Central memory CD8-positive, alpha-beta T cell (primary cell): ENCODE measurements around the gene BCLAF1.
A peak's percentile ranks its signal among the peaks of the same experiment; 100 is the strongest.

Source experiments
- ATAC-seq: fragments of 150-1000 bp; cut with Tn5 transposase; replicated peaks from 2 replicates; pipeline ENCODE4 v1.10.0; 2022; ENCODE audit warnings: mild to moderate bottlenecking, moderate FRiP score, moderate number of reproducible peaks; ENCODE audit not compliant: poor library complexity, severe bottlenecking; ENCODE audit errors: extremely low read depth
- DNase-seq, 2 donors: peaks; one replicate each; pipeline ENCODE4 v3.0.0; 2021; ENCODE audit warnings: low spot score in 2 of 2
- H3K27ac Mint-ChIP-seq: one replicate; pipeline ENCODE4 v1.8.0; 2022; ENCODE audit warnings: low read depth, mild to moderate bottlenecking, moderate library complexity, mixed read lengths
- H3K27me3 Mint-ChIP-seq: one replicate; pipeline ENCODE4 v1.8.0; 2022; ENCODE audit warnings: mixed read lengths
- H3K36me3 Mint-ChIP-seq: one replicate; pipeline ENCODE4 v1.8.0; 2022; ENCODE audit warnings: mild to moderate bottlenecking, moderate library complexity, mixed read lengths; ENCODE audit not compliant: insufficient read depth
- H3K4me1 Mint-ChIP-seq: one replicate; pipeline ENCODE4 v1.8.0; 2022; ENCODE audit warnings: mixed read lengths
- H3K4me3 Mint-ChIP-seq: one replicate; pipeline ENCODE4 v1.8.0; 2022; ENCODE audit warnings: mild to moderate bottlenecking, moderate library complexity, mixed read lengths
- H3K9me3 Mint-ChIP-seq: one replicate; pipeline ENCODE4 v1.8.0; 2022; ENCODE audit warnings: mixed read lengths

Gene BCLAF1, protein sequence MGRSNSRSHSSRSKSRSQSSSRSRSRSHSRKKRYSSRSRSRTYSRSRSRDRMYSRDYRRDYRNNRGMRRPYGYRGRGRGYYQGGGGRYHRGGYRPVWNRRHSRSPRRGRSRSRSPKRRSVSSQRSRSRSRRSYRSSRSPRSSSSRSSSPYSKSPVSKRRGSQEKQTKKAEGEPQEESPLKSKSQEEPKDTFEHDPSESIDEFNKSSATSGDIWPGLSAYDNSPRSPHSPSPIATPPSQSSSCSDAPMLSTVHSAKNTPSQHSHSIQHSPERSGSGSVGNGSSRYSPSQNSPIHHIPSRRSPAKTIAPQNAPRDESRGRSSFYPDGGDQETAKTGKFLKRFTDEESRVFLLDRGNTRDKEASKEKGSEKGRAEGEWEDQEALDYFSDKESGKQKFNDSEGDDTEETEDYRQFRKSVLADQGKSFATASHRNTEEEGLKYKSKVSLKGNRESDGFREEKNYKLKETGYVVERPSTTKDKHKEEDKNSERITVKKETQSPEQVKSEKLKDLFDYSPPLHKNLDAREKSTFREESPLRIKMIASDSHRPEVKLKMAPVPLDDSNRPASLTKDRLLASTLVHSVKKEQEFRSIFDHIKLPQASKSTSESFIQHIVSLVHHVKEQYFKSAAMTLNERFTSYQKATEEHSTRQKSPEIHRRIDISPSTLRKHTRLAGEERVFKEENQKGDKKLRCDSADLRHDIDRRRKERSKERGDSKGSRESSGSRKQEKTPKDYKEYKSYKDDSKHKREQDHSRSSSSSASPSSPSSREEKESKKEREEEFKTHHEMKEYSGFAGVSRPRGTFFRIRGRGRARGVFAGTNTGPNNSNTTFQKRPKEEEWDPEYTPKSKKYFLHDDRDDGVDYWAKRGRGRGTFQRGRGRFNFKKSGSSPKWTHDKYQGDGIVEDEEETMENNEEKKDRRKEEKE

DNA sequence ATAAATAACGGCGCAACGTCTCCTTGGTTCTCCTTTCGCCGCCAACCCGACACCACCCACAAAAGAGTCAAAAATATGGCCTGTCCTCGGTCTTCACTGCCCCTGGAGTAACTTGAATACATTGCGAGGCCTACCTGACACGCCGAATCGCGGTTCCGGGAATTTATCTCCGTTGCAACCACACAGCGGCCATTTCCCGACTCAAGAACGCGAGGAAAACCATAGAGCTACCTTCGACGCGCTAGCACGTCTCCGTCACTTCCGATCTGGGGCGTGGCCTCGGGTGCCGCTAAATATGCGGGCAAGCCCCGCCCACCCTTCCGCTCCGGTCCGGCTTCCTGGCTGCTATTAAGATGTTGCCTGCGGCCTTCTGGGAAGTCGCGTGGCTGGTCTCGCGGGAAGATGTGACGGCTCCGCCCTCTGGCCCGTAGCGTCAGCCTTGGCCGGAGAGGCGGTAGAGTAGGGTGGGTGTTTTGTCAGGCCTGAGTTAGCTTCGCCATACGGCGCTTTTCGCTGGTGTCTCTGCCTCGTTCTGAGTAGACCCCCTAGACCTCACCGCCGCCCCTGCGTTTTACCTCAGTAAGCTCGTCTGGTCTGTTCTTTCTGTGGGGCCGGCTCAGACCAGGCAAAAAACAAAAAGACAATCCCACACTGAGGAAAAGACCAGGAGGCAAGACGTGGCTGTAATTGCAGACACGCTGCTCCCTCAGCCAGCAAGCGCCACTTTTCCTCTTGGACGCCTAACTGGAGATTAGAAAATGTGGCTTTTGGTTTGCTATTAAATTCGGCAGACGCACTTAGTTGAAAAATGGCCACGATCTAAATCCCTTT lies at the start of gene BCLAF1:
Gene BCLAF1, minus strand, starts transcription at position 268 of the 831 bp plus-strand sequence. CDS start 9,980 bp downstream, outside the sequence.
- Mint-ChIP-seq H3K36me3 (peaks cover 50% of the 10 kb centered on the region), H3K9me3 (no peaks in the 10 kb centered on the region), H3K27ac (peak within 1 kb of the TSS; percentile 100)

DNA sequence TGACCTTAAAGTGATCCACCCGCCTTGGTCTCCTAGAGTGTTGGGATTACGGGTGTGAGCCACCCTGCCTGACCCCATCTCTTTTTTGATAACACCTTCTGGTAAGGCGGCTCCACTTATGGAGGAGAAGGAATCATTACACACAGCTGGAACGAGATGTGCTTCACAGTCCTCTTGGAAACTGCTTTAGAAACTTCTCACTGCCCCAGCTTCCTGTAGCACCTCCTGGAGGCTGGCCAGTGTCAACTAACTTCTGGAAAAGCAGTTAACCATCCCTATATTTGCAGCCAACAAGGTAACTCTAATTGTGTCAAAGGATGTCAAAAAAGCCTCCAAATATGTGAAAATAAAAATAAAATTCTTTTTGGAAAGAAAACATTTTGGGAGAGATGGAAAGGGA lies 48.8 kb upstream of the BCLAF1 start:
- H3K9me3 Mint-ChIP-seq, result no peaks in the 10 kb centered on the region
- DNase-seq, result no peak
- H3K27ac Mint-ChIP-seq, result no peak overlapping the region
- H3K36me3 Mint-ChIP-seq, result no peaks in the 10 kb centered on the region
- H3K4me3 Mint-ChIP-seq, result no peak overlapping the region
- ATAC-seq, result no peak
- no peaks in the 10 kb centered on the region for H3K4me1 Mint-ChIP-seq
- H3K27me3 Mint-ChIP-seq, result no peaks in the 10 kb centered on the region

More for the DNA sequence above, at the start of gene BCLAF1:
- ATAC-seq (peak; percentile 74), DNase-seq (peak; percentile 98 to 99)
- no peaks in the 10 kb centered on the region for H3K27me3 Mint-ChIP-seq
- H3K4me1 Mint-ChIP-seq, result peaks cover 57% of the 10 kb centered on the region
- peak within 1 kb of the TSS; percentile 94 for H3K4me3 Mint-ChIP-seq

DNA sequence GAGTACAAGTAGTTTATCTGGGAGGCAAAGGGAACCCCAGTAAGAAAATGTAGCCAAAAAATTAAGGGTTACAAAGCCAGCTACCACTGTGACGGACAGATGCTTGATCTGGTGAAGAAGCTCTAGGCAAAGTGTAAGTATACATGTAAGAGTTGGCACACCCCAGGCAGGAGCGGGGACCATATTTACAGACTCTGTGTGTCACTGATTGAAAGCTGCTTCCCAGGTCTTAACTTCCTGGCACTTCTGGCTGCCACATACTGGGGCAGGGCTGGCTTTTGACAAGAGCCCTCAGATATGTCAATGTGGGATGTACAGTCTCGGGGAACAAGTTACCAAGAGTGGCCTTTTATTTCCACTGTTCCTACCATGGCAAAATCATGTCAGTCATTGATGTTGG lies 48.0 kb upstream of the BCLAF1 start:
- no peaks in the 10 kb centered on the region for H3K4me1 Mint-ChIP-seq
- no peak for ATAC-seq
- H3K27me3 Mint-ChIP-seq, result no peaks in the 10 kb centered on the region
- no peak for DNase-seq
- H3K9me3 Mint-ChIP-seq, result no peaks in the 10 kb centered on the region
- H3K36me3 Mint-ChIP-seq, result no peaks in the 10 kb centered on the region
- no peak overlapping the region for H3K27ac Mint-ChIP-seq
- no peak overlapping the region for H3K4me3 Mint-ChIP-seq

DNA sequence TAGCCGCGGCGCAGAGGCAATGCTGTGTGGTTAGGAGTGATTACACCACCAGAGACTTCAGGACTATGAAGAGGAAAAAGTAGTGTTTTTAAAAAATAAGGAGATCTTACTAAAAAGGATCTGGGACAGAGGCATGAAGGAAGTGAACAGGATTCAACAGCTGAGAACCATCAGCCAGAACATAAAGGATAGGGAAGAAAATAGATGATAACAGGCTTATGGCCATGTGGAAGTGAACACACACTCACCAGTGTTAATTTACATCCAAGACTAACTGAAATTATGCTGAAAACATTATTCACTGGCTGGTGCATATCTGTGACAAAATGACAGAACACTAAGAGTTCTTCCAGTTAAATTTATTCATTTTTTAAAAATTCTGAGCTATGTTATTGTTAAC lies 47.5 kb upstream of the BCLAF1 start:
- ATAC-seq (no peak), DNase-seq (no peak)
- Mint-ChIP-seq H3K9me3 (no peaks in the 10 kb centered on the region), H3K27ac (no peak overlapping the region), H3K36me3 (no peaks in the 10 kb centered on the region), H3K4me1 (no peaks in the 10 kb centered on the region), H3K27me3 (no peaks in the 10 kb centered on the region), H3K4me3 (no peak overlapping the region)

DNA sequence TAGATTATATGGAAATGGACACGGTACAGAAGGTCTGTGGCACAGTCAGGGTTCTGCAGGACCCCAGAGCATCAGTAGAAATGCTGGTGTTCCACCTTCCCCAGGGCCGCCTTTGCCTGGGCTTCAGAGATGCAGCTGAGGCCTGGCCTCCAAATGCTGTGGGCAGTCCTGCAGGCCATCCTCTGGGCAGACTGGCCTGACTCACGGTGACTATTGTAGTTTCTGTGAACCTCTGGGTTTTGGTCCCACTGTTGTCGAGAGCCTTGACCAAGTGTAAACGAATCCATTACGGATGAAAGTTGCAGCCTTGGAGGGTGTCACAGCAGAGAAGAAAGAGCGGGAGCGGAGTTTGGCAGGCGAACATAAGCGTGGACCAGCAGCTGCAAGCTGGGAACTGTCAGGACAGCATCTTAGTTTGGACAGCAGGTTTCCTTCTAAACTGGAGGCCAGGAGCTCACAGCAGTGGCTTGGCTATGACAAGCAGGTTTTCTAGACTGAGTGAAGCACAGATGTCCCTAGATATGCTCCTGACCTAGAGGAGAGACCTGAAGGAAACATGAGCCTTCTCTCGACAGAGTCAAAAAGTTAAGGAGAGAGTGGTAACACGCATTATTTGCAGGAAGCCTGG lies 46.2 kb upstream of the BCLAF1 start:
- H3K36me3 Mint-ChIP-seq, result no peaks in the 10 kb centered on the region

DNA sequence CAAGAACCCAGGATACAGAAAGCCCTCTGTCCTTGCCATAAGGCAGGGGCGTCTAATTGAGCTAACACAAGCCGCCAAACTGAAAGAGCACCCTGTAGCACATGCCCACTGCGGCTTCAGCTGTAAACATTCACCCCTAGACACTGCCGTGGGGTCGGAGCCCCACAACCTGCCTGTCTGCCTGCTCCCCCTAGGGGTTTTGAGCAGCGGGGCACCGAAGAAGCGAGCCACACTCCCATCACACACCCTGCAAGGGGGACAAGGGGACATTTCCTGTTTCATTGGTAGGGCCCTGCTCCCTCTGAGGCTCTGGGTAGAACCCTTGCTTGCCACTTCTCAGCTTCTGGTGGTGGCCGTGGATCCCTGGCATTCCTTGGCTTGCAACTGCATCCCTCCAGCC lies 45.2 kb upstream of the BCLAF1 start:
- no peak for DNase-seq
- Mint-ChIP-seq H3K9me3 (no peaks in the 10 kb centered on the region), H3K4me3 (no peak overlapping the region), H3K36me3 (no peaks in the 10 kb centered on the region), H3K27me3 (no peaks in the 10 kb centered on the region), H3K27ac (no peak overlapping the region), H3K4me1 (no peaks in the 10 kb centered on the region)
- no peak for ATAC-seq

More for the DNA sequence above, 46.2 kb upstream of the BCLAF1 start:
- Mint-ChIP-seq H3K4me1 (no peaks in the 10 kb centered on the region), H3K27ac (no peak overlapping the region), H3K9me3 (no peaks in the 10 kb centered on the region), H3K27me3 (no peaks in the 10 kb centered on the region), H3K4me3 (no peak overlapping the region)
- DNase-seq (no peak), ATAC-seq (no peak)

DNA sequence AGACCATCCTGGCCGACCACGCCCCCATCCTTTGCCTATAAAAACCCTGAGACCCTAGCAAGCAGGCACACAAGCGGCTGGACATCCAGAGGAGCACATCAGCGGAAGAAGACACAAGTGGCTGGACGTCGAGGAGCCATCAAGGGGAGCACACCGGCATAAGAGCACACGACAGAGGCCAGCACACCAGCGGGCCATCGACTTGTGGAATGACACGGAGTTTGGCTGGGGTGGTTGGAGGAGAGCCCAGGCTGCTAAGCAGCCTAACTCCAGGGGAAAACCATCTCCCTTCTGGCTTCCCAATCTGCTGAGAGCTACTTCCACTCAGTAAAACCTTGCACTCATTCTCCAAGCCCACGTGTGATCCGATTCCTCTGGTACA lies 44.8 kb upstream of the BCLAF1 start:
- Mint-ChIP-seq H3K4me1 (no peaks in the 10 kb centered on the region), H3K27ac (no peak overlapping the region), H3K27me3 (no peaks in the 10 kb centered on the region), H3K9me3 (no peaks in the 10 kb centered on the region), H3K4me3 (no peak overlapping the region), H3K36me3 (no peaks in the 10 kb centered on the region)
- ATAC-seq (no peak), DNase-seq (no peak)

DNA sequence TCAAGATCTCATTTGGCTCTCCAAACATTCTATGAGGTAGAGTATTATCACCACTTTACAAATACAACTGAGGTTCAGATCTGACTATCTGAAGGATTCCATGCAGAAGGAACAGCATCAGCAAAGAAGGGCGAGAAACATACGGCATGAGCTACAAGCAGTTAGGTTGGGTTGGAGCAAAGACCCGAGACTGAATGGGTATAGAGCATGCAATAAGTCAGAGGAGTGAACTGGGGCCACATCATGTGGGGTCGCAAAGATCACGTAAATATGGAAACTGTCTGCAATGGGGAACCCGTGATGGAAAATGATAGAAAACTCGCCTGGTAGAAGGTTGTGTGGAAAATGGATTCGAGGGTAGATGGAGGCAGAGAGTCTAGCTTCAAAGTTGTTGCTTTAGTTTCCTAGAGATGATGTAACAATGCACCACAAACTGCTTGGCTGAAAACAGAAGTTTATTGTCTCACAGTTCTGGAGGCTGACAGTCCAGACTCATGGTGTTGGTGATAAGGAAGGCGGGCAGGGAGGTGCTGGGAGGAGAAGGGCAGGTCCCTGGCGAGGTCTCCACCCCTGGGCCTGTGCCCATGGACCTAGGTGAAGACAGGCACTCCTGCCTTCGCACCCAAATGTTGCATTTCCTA lies 44.3 kb upstream of the BCLAF1 start:
- DNase-seq (no peak), ATAC-seq (no peak)
- no peaks in the 10 kb centered on the region for H3K36me3 Mint-ChIP-seq
- no peak overlapping the region for H3K4me3 Mint-ChIP-seq
- no peaks in the 10 kb centered on the region for H3K9me3 Mint-ChIP-seq
- no peak overlapping the region for H3K27ac Mint-ChIP-seq
- no peaks in the 10 kb centered on the region for H3K27me3 Mint-ChIP-seq
- no peaks in the 10 kb centered on the region for H3K4me1 Mint-ChIP-seq

DNA sequence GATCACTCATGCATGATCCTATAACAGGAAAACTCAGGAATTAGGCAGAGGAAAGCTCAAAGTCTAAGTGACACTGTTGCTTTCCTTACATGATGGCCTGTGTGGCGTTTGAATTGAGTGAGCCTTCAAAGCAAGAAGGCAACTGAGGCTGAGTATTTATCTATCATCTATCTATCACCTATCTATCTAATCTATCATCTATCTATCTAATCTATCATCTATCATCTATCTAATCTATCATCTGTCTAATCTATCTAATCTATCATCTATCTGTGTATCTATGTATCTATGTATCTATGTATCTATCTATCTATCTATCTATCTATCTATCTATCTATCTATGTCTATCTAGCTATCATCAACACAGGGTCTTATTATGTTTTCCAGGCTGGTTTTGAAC lies 41.8 kb upstream of the BCLAF1 start:
- Mint-ChIP-seq H3K27me3 (no peaks in the 10 kb centered on the region), H3K9me3 (no peaks in the 10 kb centered on the region), H3K27ac (no peak overlapping the region), H3K4me1 (no peaks in the 10 kb centered on the region), H3K36me3 (no peaks in the 10 kb centered on the region), H3K4me3 (no peak overlapping the region)
- no peak for DNase-seq
- no peak for ATAC-seq

DNA sequence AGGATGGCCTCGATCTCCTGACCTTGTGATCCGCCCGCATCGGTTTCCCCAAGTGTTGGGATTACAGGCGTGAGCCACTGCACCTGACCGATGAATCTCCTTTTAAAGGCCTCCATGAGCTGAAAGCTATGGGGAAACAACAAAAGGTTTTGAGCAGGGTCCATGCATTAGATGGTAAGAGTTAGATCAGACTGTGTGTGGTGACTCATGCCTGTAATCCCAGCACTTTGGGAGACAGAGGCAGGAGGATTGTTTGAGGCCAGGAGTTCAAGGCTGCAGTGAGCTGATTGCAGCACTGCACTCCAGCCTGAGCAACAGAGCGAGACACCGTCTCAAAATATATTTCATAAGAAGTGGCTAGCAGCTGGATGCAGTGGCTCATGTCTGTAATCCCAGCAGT lies 41.0 kb upstream of the BCLAF1 start:
- Mint-ChIP-seq H3K36me3 (no peaks in the 10 kb centered on the region), H3K27ac (no peak overlapping the region), H3K4me3 (no peak overlapping the region), H3K27me3 (no peaks in the 10 kb centered on the region), H3K9me3 (no peaks in the 10 kb centered on the region), H3K4me1 (no peaks in the 10 kb centered on the region)
- DNase-seq, result no peak
- no peak for ATAC-seq

DNA sequence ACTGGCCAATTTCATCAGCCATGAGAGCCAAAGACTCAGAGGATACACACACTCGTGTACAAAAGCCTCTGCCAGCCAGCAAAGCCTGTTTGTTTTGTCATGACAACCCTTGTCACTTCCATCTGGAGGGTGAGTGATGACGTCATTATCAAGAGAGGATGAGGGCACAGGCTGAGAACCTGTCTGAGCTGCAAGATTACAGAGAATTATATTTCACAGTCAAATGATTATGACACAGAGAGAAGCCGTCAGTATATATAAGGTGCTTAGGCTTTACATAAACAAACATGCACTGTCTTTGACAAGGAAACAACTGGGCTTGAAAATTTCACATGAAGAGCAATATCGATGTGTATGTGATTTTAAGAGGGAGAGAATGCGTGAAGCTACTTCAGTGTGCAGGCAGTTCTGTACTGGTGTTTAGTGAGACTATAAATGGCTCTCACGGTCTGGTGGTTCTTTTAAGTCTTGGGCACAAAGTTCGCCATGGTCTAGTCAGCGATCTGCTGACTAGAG lies 36.5 kb upstream of the BCLAF1 start:
- Mint-ChIP-seq H3K27ac (no peak overlapping the region), H3K9me3 (no peaks in the 10 kb centered on the region), H3K4me3 (no peak overlapping the region), H3K27me3 (no peaks in the 10 kb centered on the region), H3K36me3 (no peaks in the 10 kb centered on the region), H3K4me1 (no peaks in the 10 kb centered on the region)
- DNase-seq (no peak), ATAC-seq (peak; percentile 32)
